CD4-positive, alpha-beta T cell treated with Interleukin-12 subunit alpha and Interleukin-12 subunit beta, for 1 hour (primary cell): ENCODE results near the gene TTC7B.
"Not testable (repeated sequence)": the region's sequence is repeated elsewhere in the genome, so short reads cannot be mapped to it uniquely, and the experiment has no call there.

ENCODE experiments used
- DNase-seq: peaks from one replicate; pipeline ENCODE4 v3.0.0-alpha.2; 2020

The TTC7B gene, protein sequence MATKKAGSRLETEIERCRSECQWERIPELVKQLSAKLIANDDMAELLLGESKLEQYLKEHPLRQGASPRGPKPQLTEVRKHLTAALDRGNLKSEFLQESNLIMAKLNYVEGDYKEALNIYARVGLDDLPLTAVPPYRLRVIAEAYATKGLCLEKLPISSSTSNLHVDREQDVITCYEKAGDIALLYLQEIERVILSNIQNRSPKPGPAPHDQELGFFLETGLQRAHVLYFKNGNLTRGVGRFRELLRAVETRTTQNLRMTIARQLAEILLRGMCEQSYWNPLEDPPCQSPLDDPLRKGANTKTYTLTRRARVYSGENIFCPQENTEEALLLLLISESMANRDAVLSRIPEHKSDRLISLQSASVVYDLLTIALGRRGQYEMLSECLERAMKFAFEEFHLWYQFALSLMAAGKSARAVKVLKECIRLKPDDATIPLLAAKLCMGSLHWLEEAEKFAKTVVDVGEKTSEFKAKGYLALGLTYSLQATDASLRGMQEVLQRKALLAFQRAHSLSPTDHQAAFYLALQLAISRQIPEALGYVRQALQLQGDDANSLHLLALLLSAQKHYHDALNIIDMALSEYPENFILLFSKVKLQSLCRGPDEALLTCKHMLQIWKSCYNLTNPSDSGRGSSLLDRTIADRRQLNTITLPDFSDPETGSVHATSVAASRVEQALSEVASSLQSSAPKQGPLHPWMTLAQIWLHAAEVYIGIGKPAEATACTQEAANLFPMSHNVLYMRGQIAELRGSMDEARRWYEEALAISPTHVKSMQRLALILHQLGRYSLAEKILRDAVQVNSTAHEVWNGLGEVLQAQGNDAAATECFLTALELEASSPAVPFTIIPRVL

DNA sequence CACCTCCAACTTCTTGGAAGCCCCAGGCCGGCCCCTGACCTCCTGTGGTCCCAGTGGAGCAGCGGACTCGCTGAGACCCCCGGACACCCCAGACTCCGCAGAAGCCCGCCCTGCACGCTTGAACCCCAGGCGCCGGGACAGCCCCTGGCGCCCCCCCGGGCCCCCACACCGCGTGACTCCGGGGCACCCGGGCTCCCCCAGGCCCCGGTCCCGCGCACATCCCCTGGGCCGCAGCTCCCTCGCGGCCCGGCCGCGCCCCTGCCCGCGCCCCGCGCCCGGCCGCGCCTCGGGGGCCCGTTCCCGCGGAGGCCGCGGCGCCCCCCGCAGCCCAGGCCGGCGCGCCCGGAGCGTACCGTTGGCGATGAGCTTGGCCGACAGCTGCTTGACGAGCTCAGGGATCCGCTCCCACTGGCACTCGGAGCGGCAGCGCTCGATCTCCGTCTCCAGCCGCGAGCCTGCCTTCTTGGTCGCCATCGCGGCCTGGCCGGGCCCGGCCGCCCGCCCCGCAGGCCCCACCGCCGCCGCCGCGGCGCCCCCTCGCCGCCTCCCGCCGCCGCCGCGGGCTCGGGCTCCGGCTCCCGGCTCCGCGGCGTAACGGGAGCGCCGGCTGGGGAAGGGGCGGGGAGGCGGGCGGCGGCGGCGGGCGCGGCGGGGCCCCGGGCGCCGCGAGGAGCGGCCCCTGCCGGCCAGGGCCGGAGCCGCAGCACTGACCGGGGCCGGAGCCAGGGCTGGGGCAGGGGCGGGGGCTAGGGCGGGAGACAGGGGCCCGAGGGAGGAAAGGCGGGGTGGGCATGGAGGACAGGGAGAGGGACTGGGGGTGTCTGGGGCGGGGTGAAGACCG lies at the start of gene TTC7B:
TSS of gene TTC7B (minus strand) at position 609 of the 841 bp plus-strand sequence. CDS start at position 474, 135 bp downstream.
- DNase-seq: peak; percentile 44

DNA sequence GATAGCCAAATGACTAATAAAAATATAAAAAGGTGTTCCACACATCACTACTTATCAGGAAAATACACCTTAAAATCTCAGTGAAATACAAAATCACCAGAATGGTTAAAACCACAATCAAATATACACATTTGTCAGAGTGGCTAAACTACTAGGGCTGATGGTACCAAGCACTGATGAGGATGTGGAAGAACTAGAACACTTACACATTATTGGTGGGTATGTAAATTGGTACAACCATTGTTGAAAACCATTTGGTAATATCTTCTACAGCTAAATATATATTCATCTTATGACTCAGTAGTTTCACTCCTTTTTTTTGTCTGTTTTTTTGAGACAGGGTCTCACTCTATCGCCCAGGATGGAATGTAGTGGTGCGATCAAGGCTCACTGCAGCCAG lies 48.5 kb upstream of the TTC7B start:
- DNase-seq: no peak

DNA sequence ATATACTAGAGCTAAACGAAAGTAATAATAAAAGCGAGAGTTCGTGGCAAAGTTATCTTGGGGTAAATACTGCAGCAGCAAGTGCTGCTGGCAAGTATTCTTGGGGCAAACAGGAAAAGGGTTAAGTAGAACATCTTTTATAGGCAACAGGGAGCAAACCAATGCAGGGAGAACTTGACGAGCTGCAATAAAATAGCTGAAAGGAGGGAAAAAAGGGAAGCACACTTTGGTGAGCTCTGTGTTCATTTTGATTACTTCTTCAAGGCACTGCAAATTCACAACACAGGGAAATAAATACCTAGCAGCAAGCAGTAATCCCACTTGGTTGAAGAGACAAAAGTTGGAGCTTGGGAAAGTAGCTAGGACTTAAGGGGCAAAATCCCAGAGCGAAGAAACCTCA lies 42.3 kb upstream of the TTC7B start:
- DNase-seq: no peak

DNA sequence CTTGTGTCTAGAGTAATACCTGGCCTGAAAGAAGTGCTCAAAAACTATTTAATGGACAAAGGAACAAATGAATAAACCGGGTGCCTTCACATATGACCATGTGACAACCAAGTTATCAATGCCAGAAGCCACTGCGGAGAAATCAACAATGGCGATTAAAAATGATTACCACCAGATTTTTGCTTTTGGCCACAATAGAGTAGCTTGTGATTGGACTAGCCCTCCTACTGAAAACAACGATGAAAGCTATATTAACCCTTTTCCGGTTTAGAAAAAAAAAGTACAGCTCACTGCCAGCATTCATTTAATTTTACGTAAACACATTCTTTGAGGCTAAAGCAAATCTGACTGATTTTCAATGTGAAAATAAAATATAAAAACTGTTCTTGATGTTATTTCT lies 41.6 kb upstream of the TTC7B start:
- no peak for DNase-seq

DNA sequence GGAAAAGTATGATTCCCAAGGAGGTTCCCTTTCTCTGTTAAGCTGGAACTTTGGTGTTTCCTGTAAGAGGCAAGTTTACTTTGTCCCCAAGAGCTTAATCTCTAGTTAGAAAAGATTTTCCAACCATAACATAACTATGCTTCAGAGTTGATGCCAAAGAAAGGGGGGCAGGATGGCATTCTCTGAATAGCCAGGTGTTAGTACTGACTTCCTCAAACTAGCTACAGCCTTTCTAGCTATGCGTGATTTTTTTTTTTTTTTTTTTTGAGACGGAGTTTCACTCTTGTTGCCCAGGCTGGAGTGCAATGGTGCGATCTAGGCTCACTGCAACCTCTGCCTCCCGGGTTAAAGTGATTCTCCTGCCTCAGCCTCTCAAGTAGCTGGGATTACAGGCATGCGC lies 39.9 kb upstream of the TTC7B start:
- DNase-seq: not testable (repeated sequence)

DNA sequence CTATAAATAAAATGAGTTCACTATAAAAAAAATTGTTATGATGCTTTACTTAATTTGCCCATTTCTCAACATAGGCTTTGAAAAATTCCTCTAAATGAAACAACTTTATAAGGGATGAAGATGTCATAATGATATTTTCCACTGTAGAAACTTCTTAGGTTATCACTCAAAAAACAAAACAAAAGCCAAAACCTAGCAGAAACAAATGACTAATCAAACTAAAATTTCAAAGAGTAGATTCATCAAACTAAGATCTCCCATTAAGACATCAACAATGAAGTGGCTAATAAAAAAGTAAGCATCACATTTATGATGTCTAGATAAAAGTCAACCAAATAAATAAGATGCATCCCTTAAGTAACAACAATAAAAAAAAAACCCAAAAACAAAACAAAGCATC lies 36.9 kb upstream of the TTC7B start:
- no peak for DNase-seq

DNA sequence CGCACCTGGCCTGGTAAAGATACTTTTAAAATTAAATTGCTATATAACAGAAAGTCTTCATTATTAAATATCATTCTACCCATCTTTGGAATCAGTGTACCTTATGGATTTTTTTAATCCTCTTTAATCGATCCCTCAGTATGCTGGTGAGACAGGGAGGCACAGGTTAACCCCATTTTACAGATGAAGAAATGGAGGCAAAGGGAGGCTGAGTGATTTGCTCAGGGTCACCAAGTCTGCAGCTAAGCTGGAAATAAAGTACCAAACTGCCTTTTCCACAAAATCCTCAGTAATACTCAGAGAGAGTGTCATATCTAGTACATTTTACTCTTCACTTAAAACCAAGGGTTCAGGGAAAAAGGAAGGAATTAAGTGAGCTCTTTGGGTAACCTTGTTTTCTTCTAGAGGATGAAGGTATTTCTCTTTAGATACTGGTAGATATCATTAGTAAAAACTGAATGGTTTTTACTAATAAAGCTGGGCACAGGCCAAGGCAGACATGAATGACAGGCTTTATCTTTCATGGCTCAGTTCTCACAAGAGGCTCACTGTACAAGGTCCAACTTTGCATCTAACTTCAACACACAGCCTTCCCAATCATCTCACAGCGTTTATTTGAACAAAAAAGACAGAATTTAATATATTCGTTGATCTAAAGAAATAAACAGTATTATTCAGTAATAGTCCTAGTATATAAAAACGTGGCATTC lies 35.3 kb upstream of the TTC7B start:
- no peak for DNase-seq

DNA sequence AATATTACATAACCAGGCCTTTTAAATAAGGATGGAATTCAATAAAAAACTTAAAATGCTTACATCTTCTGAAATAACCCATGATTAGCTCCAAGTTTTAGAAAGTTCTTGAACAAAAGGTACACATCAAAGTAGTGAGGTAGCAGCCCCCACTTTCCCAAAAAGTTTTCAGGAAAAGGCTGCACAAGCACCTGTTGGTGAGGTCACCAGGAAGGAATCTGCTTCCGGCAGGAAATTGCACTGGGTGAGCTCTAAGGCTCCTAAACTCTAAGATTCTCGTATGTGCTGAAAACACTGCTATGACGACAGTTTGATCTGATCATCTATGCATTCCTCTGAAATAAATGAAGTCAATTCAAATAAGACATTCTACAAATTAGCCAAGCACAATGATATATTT lies 34.3 kb upstream of the TTC7B start:
- no peak for DNase-seq

DNA sequence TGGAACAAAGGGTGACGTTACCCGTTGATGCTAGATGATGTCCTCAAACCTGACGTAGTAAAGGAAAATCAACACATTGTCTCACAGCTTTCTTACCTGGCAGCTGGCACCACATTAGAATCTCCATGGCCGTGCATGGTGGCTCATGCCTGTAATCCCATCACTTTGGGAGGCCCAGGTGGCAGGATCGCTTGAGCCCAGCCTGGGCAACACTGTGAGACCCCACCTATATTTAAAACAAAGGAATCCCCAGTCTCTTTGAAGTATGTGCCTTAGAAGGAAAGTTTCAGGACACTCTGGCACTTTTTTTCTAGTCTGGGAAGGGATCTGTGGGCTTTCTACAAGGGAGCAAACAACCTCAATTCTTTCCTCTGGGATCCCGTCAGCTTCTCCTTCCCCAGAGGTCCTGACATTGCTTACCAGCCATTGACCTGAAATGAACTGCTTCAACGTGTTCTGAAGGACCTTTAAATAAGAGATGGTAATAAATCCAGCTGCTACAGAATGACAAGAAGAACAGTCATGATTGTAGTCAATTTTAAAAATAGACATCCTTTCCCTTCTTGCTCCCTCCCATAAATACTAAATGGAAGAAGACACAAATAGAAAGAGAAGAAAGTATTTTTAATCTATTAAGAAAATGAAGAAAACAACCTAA lies 33.7 kb upstream of the TTC7B start:
- no peak for DNase-seq

DNA sequence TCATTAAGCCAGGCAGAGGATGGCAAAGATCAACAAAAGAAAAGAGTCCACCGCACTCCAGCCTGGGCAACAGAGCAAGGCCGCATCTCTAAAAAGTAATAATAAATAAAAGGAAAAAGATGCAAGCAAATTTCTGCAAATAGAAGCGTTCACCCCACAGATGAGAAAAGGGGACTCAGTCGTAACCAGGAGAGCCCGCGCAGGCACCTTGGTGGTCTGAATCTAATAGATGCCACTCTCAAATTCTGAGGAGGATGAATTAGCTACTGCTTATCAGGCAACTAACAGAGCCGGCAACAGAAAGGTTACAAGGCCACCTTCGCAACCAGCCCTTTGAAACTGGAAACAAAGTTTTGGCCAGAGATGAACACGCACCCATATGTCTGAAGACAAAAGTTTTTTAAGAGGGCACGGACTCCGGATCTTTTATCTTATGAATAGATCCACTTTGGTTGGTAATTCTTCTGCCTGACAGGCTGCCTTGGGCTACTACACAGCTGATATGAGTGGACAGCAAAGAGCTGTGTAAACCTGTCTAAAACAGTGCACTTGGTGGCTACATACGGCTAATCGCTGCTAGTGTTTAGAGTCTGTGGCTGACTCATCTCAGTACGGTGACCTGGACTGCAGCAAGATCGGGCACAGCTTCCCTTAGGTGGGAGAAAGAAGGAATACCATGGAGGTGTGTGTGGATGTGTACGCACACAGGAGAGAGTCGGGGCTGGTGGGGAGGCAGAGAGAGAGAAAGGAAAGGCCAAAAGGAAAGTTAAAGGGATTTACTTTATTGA lies 32.9 kb upstream of the TTC7B start:
- DNase-seq: no peak

DNA sequence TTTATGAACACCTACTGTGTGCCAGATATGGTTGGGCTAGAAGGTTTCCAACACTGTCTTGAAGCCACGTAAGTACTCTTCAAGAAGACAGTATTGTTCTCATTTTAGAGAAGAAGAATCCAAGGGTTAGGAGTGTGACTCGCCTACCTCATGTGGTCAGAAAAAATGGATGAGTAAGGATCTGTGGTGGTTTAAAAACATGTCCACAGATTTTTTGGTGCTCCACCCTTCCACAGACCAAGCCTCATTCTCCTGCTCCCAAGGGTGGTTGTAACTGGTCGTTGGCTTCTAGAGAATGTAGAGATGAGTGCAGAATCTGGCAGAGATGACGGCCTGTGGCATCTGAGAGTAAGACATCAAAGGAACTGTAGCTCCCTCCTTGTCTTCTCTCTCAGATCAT lies 30.3 kb upstream of the TTC7B start:
- no peak for DNase-seq

DNA sequence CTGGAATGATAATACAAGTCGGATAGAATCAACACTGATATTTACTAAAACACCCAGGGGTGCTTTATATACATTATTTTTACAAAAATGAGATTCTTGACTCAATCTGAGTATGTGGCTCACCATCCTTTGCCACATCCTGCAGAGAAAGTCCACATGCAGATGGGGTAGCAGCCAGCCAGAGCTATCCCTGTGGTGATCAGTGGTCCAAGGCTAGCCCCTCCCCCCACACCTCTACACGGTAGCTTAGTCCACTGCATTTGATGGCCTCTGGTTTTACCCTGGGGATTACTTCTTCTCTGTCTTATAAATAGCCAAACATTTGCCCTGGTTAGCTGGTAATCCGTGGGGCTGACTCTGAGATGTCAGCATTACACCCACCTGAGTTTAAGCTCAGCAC lies 28.1 kb upstream of the TTC7B start:
- no peak for DNase-seq

DNA sequence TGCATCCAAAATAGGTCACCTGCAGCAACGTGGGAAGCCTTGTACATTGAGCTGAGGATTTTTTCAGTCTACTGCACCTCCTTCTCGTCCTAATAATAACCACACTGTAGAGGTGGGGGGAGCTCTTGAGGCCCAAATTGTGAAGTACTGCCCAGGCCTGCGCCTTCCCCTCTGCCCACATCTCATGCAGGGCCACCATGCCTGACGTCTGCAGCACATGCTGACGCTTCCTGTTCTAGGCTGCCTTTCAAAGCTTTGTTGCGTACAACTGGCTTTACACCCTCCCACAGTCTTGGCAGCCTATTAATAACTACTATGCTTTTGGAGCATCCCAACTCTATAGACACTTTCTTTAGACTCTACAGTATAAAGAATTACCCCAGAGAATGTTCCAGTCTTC lies 26.5 kb upstream of the TTC7B start:
- DNase-seq: no peak

DNA sequence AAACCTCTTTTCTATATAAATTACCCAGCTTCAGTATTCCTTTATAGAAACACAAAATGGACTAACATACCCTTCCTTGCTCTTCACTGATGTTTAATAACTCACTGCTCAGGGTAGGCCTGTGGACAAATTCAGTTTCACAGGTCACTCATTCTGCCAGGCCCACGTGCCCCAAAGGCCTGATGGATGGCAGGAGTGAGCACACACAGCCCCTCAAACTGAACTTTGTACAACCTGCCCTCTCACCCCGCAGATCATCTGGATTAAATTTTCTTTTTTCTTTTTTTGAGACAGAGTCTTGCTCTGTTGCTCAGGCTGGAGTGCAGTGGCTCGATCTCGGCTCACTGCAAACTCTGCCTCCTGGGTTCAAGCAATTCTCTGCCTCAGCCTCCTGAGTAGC lies 24.4 kb upstream of the TTC7B start:
- not testable (repeated sequence) for DNase-seq

DNA sequence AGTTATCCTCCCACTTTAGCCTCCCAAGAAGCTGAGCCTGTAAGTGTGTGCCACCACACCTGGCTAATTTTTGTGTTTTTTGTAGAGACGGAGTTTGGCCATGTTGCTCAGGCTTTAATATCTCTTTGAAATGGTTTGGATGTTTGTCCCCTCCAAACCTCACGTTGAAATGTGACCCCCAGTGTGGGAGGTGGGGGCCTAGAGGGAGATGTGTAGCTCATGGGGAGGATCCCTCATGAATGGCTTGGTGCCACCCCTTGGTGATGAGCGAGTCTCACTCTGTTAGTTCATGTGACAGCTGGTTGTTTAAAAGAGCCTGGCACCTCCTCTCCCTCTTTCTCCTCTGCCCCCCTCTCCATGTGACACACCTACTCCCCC lies 23.6 kb upstream of the TTC7B start:
- DNase-seq: no peak

DNA sequence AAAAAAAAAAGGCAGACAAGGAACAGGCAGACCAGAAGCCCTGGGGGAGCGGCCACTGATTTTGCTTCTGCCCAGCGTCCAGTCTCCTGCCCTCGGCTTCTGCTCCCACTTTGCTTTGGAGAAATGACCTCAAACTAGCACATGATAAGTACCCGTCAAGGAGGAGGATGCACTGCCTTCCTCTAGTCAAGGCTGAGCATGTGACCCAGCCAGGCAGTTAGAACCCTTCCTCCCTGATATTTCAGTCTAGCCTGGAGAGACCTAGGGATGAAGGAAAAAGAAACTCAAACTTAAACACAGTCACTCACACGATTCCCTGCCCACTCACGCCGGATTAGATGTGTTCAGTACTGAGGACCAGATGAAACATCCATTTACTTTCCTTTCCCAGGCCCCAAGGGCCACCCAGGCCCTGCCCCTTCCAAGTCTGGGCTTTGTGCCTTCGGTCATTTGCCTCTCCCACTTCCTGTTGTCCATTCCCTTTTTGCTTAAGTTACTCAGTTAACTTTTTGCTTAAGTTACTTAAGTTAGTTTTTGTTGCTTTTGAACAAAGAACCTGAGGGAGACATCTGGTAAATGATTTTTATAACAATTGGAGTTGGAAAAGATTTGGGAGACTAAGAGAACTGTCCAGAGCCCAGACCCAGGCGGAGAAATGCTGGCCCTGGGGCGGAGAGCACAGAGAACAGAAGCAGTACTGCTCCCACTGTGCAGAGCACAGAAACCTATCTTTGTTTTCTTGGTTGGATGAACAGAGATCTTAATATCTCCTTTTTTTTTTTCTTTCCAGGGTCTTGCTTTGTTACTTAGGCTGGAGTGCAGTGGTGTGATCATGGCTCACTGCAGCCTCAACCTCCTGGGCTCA lies 23.0 kb upstream of the TTC7B start:
- no peak for DNase-seq

DNA sequence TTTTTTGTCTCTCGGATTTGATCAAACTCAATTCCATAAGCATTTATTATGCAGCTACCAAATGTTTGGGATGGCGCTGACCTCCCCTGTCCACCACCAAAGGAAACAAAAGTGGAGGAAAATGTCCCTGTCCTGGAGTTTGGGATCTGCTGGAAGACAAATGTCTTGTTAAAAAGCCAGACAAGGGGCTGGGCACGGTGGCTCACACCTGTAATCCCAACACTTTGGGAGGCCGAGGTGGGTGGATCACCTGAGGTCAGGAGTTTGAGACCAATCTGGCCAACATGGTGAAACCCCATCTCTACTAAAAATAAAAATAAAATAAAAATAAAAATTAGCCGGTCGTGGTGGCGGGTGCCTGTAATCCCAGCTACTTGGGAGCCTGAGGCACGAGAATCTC lies 22.3 kb upstream of the TTC7B start:
- not testable (repeated sequence) for DNase-seq

DNA sequence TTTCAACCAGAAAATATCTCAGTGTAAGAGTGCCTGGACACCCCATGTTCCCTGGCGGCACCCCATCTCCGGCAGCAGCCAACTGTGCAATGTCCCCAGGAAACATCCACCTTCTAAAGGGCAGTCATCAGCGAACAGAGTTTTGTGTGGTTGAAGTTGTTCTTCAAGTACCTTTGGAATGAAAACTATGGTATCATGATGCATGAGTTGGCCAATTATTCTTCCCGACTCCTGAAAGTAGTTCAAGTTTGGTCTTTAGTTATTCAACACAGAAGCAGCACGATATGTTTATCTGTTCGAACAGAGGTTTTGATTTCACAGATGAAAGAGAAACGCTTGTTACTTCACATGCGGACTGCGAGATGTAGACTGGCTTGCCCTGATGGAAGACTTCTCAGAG lies 21.1 kb upstream of the TTC7B start:
- DNase-seq: no peak

DNA sequence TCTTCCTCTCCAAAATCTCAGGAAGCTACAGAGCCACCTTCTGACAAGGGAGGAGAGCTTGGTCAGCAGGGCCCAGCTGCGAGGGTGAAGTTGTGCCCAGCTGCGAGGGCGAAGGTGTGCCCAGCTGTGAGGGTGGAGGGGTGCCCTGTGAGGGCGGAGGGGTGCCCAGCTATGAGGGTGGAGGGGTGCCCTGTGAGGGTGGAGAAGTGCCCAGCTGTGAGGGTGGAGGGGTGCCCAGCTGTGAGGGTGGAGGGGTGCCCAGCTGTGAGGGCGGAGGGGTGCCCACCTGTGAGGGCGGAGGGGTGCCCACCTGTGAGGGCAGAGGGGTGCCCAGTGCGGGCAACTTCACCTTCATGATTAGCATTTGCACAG lies 20.4 kb upstream of the TTC7B start:
- DNase-seq: no peak

DNA sequence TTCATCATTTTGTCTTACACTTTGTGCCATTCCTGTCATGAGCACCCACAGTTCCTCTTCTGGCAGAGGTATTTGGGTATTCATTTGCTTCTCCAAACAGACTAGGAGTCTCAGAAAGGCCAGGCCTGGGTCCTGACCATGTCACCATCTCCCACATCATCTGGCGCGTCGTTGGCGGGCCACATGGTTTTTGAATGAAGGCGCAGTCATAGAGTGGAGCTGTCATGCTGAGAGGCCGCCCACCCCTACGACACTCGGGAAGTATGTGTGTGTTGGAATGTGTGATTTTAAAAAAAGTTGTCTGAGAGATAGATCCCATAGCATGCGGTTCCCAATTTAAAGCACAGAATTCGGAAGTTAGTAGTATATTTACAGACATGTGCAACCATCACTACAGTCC lies 15.6 kb upstream of the TTC7B start:
- no peak for DNase-seq
